GM21515 (cell line): ENCODE results near the gene SIM2.

Source experiments
- ATAC-seq: cut with Tn5 transposase; IDR thresholded peaks from one replicate; pipeline ENCODE4 v1.9.1; 2021; ENCODE audit not compliant: unreplicated experiment

The SIM2 gene

DNA sequence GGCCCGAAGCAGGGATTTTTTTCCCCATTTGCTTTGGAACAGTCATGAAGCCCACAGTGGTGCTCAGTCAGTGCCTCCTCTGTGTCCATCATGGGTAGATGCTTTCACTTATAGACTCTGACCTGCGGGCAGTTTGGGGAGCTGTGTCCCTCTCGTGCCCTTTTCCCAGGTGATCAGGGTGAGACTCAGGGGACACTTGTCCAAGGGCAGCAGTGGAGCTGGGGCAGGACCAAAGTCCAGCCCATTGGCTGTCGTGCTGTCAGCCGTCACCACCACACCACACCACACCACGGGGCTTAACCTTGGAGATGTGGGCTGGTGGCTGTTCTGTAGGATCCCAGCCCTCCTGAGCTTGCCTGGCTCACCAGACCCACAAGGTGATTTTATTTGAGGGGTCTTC, 34.9 kb downstream of the SIM2 start:
- no peak for ATAC-seq

- ATAC-seq, result no peak
These were observed 35.7 kb downstream of the SIM2 start for GRCh38 chr21:36734367-36735200.

DNA sequence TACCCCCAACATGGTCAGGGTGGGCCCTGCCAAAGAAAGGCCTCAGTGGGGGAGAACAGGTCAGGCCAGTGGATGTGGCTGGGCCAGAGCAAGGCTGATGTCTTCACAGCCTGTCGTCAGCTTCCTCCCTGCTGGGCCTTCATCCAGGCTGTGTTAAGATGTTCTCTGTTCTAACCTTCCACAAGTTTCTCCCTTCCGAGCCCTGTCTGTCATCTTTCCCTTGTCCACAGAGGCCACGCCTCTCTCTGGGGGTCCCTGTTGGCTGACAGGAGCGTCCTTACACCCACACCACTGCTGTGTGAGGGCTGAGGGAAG, 36.2 kb downstream of the SIM2 start:
- no peak for ATAC-seq

- ATAC-seq, result no peak
These were observed 36.9 kb downstream of the SIM2 start for GRCh38 chr21:36735724-36736320.

DNA sequence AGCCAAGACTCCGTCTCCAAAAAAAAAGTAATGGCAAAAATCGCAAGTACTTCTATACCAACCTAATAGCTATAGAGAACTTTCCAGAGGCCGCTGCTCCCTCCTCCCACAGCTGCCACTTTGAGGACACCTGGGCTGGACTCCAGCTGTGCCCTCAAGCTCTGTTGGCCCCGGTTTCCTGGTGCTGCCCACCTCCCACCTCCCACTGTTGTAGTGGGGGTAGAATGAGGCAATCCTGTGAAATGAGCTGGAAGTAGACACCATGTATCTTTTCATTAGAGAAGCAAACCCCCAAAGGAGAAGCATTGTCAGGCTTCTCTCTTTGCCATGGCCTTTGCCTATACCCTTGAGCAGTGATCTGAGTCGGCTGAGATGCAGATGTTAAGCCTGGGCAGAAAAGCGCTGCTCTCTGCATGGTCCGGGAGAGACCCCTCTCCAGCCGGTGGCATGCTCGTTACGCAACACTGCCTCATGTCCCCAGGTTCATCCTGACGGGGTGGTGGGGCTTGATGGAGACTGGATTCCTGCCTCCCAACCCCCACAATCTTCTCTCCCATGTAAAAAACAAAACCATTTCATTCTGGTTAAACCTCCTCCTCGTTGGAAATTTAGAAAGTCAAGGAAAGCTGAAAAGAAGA, 39.7 kb downstream of the SIM2 start:
- no peak for ATAC-seq

- ATAC-seq, result no peak
These were observed 42.6 kb downstream of the SIM2 start for GRCh38 chr21:36741506-36741905.

DNA sequence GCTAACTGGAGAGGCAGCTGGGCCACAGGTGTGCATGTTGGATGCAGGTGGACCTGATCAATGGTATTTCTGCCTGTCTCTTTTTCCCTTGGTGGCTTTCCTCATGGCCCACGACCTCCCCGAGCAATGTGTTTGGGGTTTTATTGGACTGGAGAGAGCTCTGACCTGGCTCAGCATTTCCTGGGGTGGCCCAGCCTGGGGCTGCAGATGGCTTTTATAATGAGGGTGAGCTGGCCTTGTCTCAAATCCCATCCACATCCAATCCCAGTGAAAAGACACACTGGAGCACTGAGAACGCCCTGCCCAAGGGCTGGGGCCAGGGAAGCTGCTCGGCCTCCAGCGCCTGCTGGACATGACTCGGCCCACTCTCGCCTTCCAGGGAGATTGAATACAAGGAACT, 44.1 kb downstream of the SIM2 start:
- ATAC-seq, result no peak

- ATAC-seq, result no peak
These were observed 44.5 kb downstream of the SIM2 start for GRCh38 chr21:36743446-36743845.

DNA sequence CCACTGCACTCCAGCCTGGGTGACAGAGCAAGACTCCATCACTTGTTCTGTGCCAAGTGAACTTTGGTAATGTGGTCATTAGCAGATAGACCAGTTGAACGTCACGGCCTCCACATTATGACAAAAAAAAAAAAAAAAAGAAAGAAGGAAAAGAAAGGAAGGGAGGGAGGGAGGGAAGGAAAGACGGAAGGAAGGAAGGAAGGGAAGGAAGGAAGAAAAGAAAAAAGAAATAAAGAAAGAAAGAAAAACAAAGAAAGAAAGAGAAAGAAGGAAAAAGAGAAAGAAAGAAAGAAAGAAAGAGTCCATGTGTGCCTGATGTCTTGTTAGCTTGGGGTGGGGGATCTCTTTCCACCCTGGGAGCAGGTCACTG, 45.3 kb downstream of the SIM2 start:
- no peak for ATAC-seq

- no peak for ATAC-seq
These were observed 45.8 kb downstream of the SIM2 start for GRCh38 chr21:36744560-36745231.

- no peak for ATAC-seq
These were observed 46.5 kb downstream of the SIM2 start for GRCh38 chr21:36745459-36745858.

DNA sequence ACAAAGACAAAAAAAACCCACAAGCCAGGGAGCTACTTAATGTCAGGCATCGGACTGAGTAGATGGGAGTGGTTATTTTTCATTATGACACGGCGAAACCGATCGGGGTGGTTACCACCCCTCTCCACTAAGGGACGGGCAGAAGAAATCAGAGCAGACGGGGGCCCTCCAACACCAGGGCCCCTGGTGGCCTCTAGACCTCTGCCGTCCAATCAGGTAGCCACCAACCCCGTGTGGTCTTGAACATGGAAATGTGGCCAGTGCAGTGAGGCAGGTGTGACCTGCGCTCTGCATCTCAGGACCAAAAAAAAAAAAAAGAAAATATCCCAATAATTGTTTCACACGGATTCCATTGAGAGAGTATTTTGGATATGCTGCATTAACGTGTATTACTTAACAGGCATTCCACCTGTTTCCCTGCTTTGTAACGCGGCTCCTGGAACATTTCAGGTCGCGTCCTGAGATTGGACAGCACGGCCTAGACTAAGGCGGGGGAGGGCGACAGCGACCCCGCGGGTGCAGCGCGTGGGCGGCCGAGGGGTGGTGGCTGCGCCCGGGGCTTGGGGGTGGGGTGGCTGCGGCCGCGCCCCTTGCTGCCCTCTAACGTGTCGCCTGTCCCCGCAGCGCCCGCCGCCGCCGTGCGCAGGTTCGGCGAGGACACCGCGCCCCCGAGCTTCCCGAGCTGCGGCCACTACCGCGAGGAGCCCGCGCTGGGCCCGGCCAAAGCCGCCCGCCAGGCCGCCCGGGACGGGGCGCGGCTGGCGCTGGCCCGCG, 48.3 kb downstream of the SIM2 start:
- ATAC-seq, result no peak

- no peak for ATAC-seq
These were observed 49.0 kb downstream of the SIM2 start for GRCh38 chr21:36747815-36748383.

- no peak for ATAC-seq
These were observed 51.1 kb downstream of the SIM2 start for GRCh38 chr21:36749935-36750575.

GRCh38 chr21:36750576-36750959, 51.7 kb downstream of the SIM2 start:
- no peak for ATAC-seq

DNA sequence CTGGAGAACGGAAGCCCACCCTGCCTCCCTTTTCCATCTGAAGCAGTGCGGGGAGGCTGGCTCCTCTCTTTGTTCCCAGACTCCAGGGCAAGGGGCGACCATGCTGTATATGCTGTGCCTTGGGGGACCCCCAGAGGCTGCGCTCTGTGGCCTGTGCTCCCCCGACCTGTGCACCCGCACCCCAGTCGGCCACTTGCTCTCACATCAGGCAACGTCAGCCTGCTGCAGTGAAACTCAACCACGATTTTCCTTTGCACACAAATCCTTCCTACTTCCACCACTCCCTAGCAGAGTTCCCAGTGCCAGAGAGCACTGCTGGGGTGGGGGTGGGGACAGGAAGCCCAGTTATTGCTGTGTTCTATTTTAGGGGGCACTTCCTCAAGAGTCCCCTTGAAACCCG, 52.5 kb downstream of the SIM2 start:
- ATAC-seq, result no peak

DNA sequence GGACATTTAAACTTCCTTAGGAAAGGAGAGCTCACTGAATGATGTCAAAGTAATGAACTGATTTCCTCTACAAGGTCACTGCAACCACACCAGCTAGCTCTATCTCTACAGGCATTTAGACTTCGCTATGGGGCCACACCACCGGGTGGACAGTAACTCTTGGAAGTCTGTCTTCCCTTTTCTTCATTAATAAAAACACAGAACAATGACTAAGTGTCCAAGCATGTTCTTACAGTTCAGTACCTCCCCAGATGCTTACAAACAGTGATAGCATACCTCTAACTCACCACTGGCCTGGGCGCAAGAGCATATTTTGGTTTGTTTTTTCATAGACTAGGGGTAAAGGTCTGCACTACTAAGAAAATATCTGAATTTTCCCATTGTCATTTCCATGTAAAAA, 54.6 kb downstream of the SIM2 start:
- ATAC-seq, result no peak

GRCh38 chr21:36754241-36754898, 55.5 kb downstream of the SIM2 start:
- ATAC-seq, result no peak

DNA sequence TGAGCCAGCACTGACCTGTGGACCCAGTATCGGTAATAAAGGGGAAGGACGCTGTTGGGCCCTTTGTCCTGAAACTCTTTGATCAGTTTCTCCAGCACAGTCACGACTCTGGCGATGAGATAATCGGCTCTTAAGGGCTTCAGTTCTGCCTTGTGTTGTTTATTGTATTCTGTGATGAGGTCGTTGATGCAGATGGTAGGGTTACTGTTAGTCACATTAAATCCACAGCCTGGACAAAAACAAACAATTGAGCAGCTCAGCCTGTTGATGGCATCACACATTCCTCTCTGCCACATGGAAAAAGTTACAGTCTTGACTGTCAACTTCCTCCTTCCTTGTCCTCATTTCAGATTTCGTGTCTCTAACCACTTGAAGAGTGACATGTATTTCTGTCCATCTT, 57.6 kb downstream of the SIM2 start:
- ATAC-seq, result no peak

DNA sequence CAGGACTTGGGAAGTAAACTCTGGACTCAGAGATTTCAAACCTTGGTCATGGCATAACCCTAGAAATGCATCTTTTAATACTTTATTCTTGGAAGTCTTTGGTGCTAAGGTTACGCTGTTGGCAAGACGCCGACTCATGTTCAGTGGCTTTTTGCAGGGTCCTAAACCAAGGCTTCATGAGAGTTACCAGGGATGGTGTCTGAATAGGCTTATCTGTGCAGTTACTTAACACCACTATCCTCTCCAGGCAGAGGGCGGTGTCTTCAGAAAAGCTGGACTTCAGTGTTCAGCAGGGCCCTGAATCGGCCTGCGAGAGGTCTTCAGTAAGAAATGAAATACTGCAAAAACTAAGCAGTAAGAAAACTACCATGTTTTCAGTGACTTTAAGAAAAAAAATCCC, 58.3 kb downstream of the SIM2 start:
- ATAC-seq, result no peak
